K562 (cell line): ENCODE results near the gene ARHGAP26. TPM values are rescaled to one million over a fixed set of nuclear protein-coding genes. Genes with fewer than 3 reads are reported as not detected.

Experiments
- ATAC-seq: fragments of 200-7000 bp; cut with Tn5 transposase; 3 replicates; pipeline ENCODE4 v1.9.1; 2020; ENCODE audit warnings: moderate library complexity
- BruUV-seq: library from RNA; stranded (reverse); fragments of 400-500 nt; replicated peaks from 2 replicates; lab custom pipeline; 2021; lab: Mats Ljungman, UMichigan
- CTCF ChIA-PET: fragments of 300-600 bp; formaldehyde crosslinking; extraction: SDS; loops from one replicate; lab custom pipeline; 2021; ENCODE audit warnings: low intra/inter-chr PET ratio; lab: Yijun Ruan, JAX
- POLR2A ChIA-PET: fragments of 300-600, 350-650 bp; sonication (Branson Sonifier 250); formaldehyde crosslinking; extraction: SDS; loops from one replicate; lab custom pipeline; 2021; ENCODE audit warnings: antibody characterized with exemption, inconsistent platforms; lab: Yijun Ruan, JAX
- DNase-seq, 4 experiments: peaks; one replicate each; pipeline versions ENCODE4 v3.0.0 to v3.0.0-alpha.2; 2011 to 2018; ENCODE audit warnings: low spot score in 3 of 4, mixed read lengths in 3 of 4; ENCODE audit errors: extremely low read depth in 1 of 4
- FAIRE-seq: peaks from 2 replicates; lab custom pipeline; 2011; peaks lifted over from hg19 to GRCh38; lab: Jason Lieb, UNC
- H2AFZ ChIP-seq: 2 replicates; pipeline ENCODE4 v1.6.0; 2011; ENCODE audit warnings: low read depth, low read length, control low read depth, inconsistent platforms
- H3K27ac ChIP-seq: fragments of 200-600 bp; 3 replicates; pipeline ENCODE4 v1.8.0; 2011; ENCODE audit warnings: low read depth, mild to moderate bottlenecking, control low read depth, inconsistent platforms, low read length, moderate library complexity, mixed read lengths; ENCODE audit errors: extremely low read depth
- H3K27me3 ChIP-seq, 2 experiments: fragments of 300-600 bp in 1 of 2; 2 replicates in 1 of 2; 3 replicates in 1 of 2; pipeline versions ENCODE4 v1.6.0 to v1.8.0; 2011; ENCODE audit warnings: inconsistent platforms in 2 of 2, low read length in 2 of 2, mild to moderate bottlenecking in 1 of 2, mixed read lengths in 1 of 2, moderate library complexity in 1 of 2; ENCODE audit not compliant: control insufficient read depth in 2 of 2, insufficient read depth in 2 of 2
- H3K36me3 ChIP-seq: fragments of 300-600 bp; 3 replicates; pipeline ENCODE4 v1.8.0; 2011; ENCODE audit warnings: mild to moderate bottlenecking, low read length, inconsistent platforms; ENCODE audit not compliant: control insufficient read depth, insufficient read depth
- H3K4me1 ChIP-seq, 2 experiments: fragments of 200-600 bp in 1 of 2; replicated peaks in 1 of 2; 2 replicates in 1 of 2; 3 replicates in 1 of 2; pipeline versions ENCODE4 v1.5.1 to v1.8.0; 2011; ENCODE audit warnings: inconsistent platforms in 2 of 2, low read length in 2 of 2, mild to moderate bottlenecking in 1 of 2, mixed read lengths in 1 of 2, moderate library complexity in 1 of 2; ENCODE audit not compliant: control insufficient read depth in 2 of 2, insufficient read depth in 2 of 2
- H3K4me2 ChIP-seq: 2 replicates; pipeline ENCODE4 v1.6.1; 2011; ENCODE audit warnings: low read length, control low read depth, inconsistent platforms, mixed read lengths; ENCODE audit not compliant: insufficient read depth
- H3K4me3 ChIP-seq: fragments of 200-600 bp; sonication (generic), shearing (Covaris generic); 2 replicates; pipeline ENCODE4 v1.5.1; 2016; ENCODE audit warnings: control low read depth, inconsistent platforms
- H3K79me2 ChIP-seq: fragments of 200-600 bp; 3 replicates; pipeline ENCODE4 v1.8.0; 2011; ENCODE audit warnings: low read length, inconsistent platforms; ENCODE audit not compliant: control insufficient read depth, insufficient read depth
- H3K9ac ChIP-seq, 2 experiments: 2 replicates each; pipeline versions ENCODE4 v1.6.0 to v1.6.1; 2011; ENCODE audit warnings: low read depth in 2 of 2, low read length in 2 of 2, control low read depth in 1 of 2, inconsistent platforms in 1 of 2, mild to moderate bottlenecking in 1 of 2, mixed read lengths in 1 of 2; ENCODE audit not compliant: insufficient read depth in 1 of 2
- H3K9me1 ChIP-seq: one replicate; pipeline ENCODE4 v1.6.0; 2011; ENCODE audit warnings: inconsistent platforms, mild to moderate bottlenecking, low read length, moderate library complexity; ENCODE audit not compliant: control insufficient read depth, insufficient read depth
- H3K9me3 ChIP-seq: replicated peaks from 2 replicates; pipeline ENCODE4 v1.5.1; 2011; ENCODE audit warnings: low read depth, low read length, inconsistent platforms; ENCODE audit not compliant: control insufficient read depth, insufficient read depth
- H4K20me1 ChIP-seq: replicated peaks from 2 replicates; pipeline ENCODE4 v1.6.1; 2011; ENCODE audit warnings: low read length, inconsistent platforms, mixed read lengths; ENCODE audit not compliant: control insufficient read depth, insufficient read depth
- AFF1 ChIP-seq, 2 experiments: fragments of 450-650 bp; IDR thresholded peaks; 2 replicates each; pipeline ENCODE4 v1.6.1; 2018; ENCODE audit warnings: mild to moderate bottlenecking in 2 of 2, low read depth in 1 of 2; ENCODE audit not compliant: partially characterized antibody in 2 of 2
- ZNF589 ChIP-seq: fragments of 200-800 bp; sonication (Bioruptor generic); IDR thresholded peaks from 2 replicates; pipeline ENCODE4 v1.6.1; 2016; ENCODE audit warnings: low read depth, missing genetic modification characterization, missing compliant biosample characterization
- ZNF79 ChIP-seq: fragments of 250-450 bp; sonication (Bioruptor Pico); IDR thresholded peaks from 2 replicates; pipeline ENCODE4 v1.4.0; 2020; ENCODE audit warnings: low read depth, mild to moderate bottlenecking, moderate library complexity
- in situ Hi-C: fragments of 300-500 bp; cut with MboI; formaldehyde crosslinking; loops from 4 replicates; pipeline ENCODE4 v1.15.0; 2018; ENCODE audit warnings: inconsistent platforms, mixed read lengths
- intact Hi-C: fragments of 100-400 bp; cut with micrococcal nuclease; formaldehyde crosslinking; loops from 2 replicates; pipeline ENCODE4 v1.14.2; 2022
- polyA plus RNA-seq, 8 experiments: library from polyadenylated mRNA; depleted of rRNA in 4 of 8; stranded (reverse) in 5 of 8; unstranded in 3 of 8; fragments of >200 nt; fragmentation: Nextera tagmentation in 2 of 8; fragmentation: Illumina TruSeq in 1 of 8; extraction: Ambion mirVana in 2 of 8; extraction: Trizol in 1 of 8; gene quantifications; 2 replicates each; pipeline versions ENCODE4 v1.2.1 to v1.2.3, GENCODE V29; 2011 to 2014; ENCODE audit warnings: inconsistent platforms in 1 of 8, missing spikeins in 1 of 8
- total RNA-seq, 7 experiments: library from RNA; depleted of rRNA in 6 of 7; stranded (reverse); fragments of >200 nt in 6 of 7; fragmentation: Illumina TruSeq in 2 of 7; extraction: Trizol in 2 of 7; gene quantifications; 2 replicates each; pipeline versions ENCODE4 v1.2.1 to v1.2.3, GENCODE V29; 2011 to 2021; ENCODE audit warnings: low replicate concordance in 1 of 7

Gene ARHGAP26
- total and polyA plus RNA-seq, 9 of the 15 experiments (the other 6 are each of a cell fraction or from before 2014, with no cell fraction given): 0.13 to 1.1 (median 0.55) TPM

- no TSS peak for BruUV-seq
- no peaks in the 10 kb centered on the region for H3K9me1 ChIP-seq
- intact Hi-C loops (no loop called here), in situ Hi-C loops (no loop called here)
- no peak overlapping the region for H3K4me3 ChIP-seq
- no peak overlapping the region for H3K9ac ChIP-seq
- H3K36me3 ChIP-seq: no peaks in the 10 kb centered on the region
- H3K4me1 ChIP-seq: peaks cover 3 to 14% of the 10 kb centered on the region in 2 experiments; a peak in 3 of 5 replicates
- FAIRE-seq (no peak), DNase-seq (no peak), ATAC-seq (no peak)
- H3K79me2 ChIP-seq: no peaks in the 10 kb centered on the region
- H4K20me1 ChIP-seq: no peaks in the 10 kb centered on the region
- TF ChIP-seq ZNF79 (CRISPR knock-in tag): no peak
- TF ChIP-seq ZNF589 (CRISPR knock-in tag): no peak
- TF ChIP-seq AFF1 (IDR thresholded peaks at IDR 0.05; ENCODE audit: low read depth in 1 of 2, partially characterized antibody in 2 of 2): peak in 1 of 2 experiments; percentile 94
- ChIA-PET CTCF (no interaction called here), POLR2A (no interaction called here)
- no peak overlapping the region for H2AFZ ChIP-seq
- H3K27me3 ChIP-seq: no peaks in the 10 kb centered on the region
- no peak overlapping the region for H3K27ac ChIP-seq
- H3K9me3 ChIP-seq: no peaks in the 10 kb centered on the region; the same call in 1 of the 2 replicates
- no peak overlapping the region for H3K4me2 ChIP-seq
Measured at GRCh38 chr5:143197260-143197656, 427.1 kb downstream of the ARHGAP26 start.
